Measurements from ENCODE around the gene TRIM46. TPM values are rescaled to one million over a fixed set of nuclear protein-coding genes. Genes with fewer than 3 reads are reported as not detected.

The TRIM46 gene
- polyA plus RNA-seq, 1 donor (not counting 4 experiments of a cell fraction or from before 2014, with no cell fraction given): 1.7 TPM

Small RNAs within 50 kb of the gene (small RNA-seq; reads per million reads assigned to genes)
- 0 reads per million in 3 experiments for gene HMGN2P18 (ENCODE audit: insufficient read length in 3 of 3, low read depth in 3 of 3, low replicate concordance in 1 of 3)

Other genes with a start within 250 kb of the TRIM46 start
- 25.1 to 28.5 TPM (median 27.4 TPM) in 3 replicates for gene PMVK, start 237.1 kb upstream of the TRIM46 start, polyA plus RNA-seq
- 15.1 to 29.9 TPM (median 15.6 TPM) in 3 replicates for gene PBXIP1, start 217.8 kb upstream of the TRIM46 start, polyA plus RNA-seq
- gene PYGO2, start 212.1 kb upstream of the TRIM46 start, polyA plus RNA-seq: 15.1 to 22.3 TPM (median 15.9 TPM) in 3 replicates
- gene SHC1, start 203.1 kb upstream of the TRIM46 start, polyA plus RNA-seq: 245 to 385 TPM (median 272 TPM) in 3 replicates
- 133 to 300 TPM (median 217 TPM) in 3 replicates for gene CKS1B, start 199.2 kb upstream of the TRIM46 start, polyA plus RNA-seq
- 44.7 to 101 TPM (median 51.4 TPM) in 3 replicates for gene FLAD1, start 190.5 kb upstream of the TRIM46 start, polyA plus RNA-seq
- gene LENEP, start 180.3 kb upstream of the TRIM46 start, polyA plus RNA-seq: not detected in 3 replicates
- gene ZBTB7B, start 171.0 kb upstream of the TRIM46 start, polyA plus RNA-seq: 15.3 to 51.8 TPM (median 20.9 TPM) in 3 replicates
- gene DCST2, start 140.1 kb upstream of the TRIM46 start, polyA plus RNA-seq: 0.11 to 0.46 TPM (median 0.14 TPM) in 3 replicates
- 0.05 TPM in 1 of 3 replicates, not detected in the others for gene DCST1, start 140.0 kb upstream of the TRIM46 start, polyA plus RNA-seq
- 130 to 280 TPM (median 131 TPM) in 3 replicates for gene ADAM15, start 122.5 kb upstream of the TRIM46 start, polyA plus RNA-seq
- 7.6 to 11.0 TPM (median 9.9 TPM) in 3 replicates for gene EFNA4, start 110.1 kb upstream of the TRIM46 start, polyA plus RNA-seq
- 3.3 to 9.0 TPM (median 4.4 TPM) in 3 replicates for gene EFNA3, start 95.0 kb upstream of the TRIM46 start, polyA plus RNA-seq
- 33.2 to 116 TPM (median 77.5 TPM) in 3 replicates for gene EFNA1, start 46.0 kb upstream of the TRIM46 start, polyA plus RNA-seq
- gene SLC50A1, start 38.0 kb upstream of the TRIM46 start, polyA plus RNA-seq: 54.5 to 72.2 TPM (median 55.6 TPM) in 3 replicates
- gene DPM3, start 33.3 kb upstream of the TRIM46 start, polyA plus RNA-seq: 29.3 to 54.9 TPM (median 32.3 TPM) in 3 replicates
- gene KRTCAP2, start 545 bp upstream of the TRIM46 start, polyA plus RNA-seq: 99.1 to 183 TPM (median 127 TPM) in 3 replicates
- 14.4 to 36.0 TPM (median 16.2 TPM) in 3 replicates for gene THBS3, start 34.0 kb downstream of the TRIM46 start, polyA plus RNA-seq
- 43.4 to 69.9 TPM (median 59.5 TPM) in 3 replicates for gene MTX1, start 34.8 kb downstream of the TRIM46 start, polyA plus RNA-seq
- 8.8 to 12.6 TPM (median 9.2 TPM) in 3 replicates for gene ENTREP3, start 81.6 kb downstream of the TRIM46 start, polyA plus RNA-seq
- gene SCAMP3, start 88.5 kb downstream of the TRIM46 start, polyA plus RNA-seq: 72.1 to 97.0 TPM (median 91.3 TPM) in 3 replicates
- gene CLK2, start 99.7 kb downstream of the TRIM46 start, polyA plus RNA-seq: 42.1 to 45.3 TPM (median 43.1 TPM) in 3 replicates
- gene HCN3, start 103.6 kb downstream of the TRIM46 start, polyA plus RNA-seq: 2.9 to 4.8 TPM (median 3.0 TPM) in 3 replicates
- gene PKLR, start 127.6 kb downstream of the TRIM46 start, polyA plus RNA-seq: 0.03 to 0.04 TPM in 2 of 3 replicates, not detected in the other
- gene FDPS, start 135.0 kb downstream of the TRIM46 start, polyA plus RNA-seq: 669 to 898 TPM (median 821 TPM) in 3 replicates
- 32.4 to 40.3 TPM (median 32.8 TPM) in 3 replicates for gene RUSC1, start 147.0 kb downstream of the TRIM46 start, polyA plus RNA-seq

Measured in keratinocyte (primary cell).